Esophagus squamous epithelium (tissue), 4 donors: ENCODE data around the gene HAS3.

Experiments
- POLR2A ChIP-seq, 4 donors: fragments of 450-650 bp; IDR thresholded peaks; one replicate each; pipeline ENCODE4 v1.6.1; 2017; ENCODE audit warnings: antibody characterized with exemption in 4 of 4, mild to moderate bottlenecking in 4 of 4, moderate library complexity in 3 of 4
- TF ChIP-seq, protein P1 (sequence below), 6 experiments: fragments of 450-650 bp in 4 of 6; fragments of 200-600 bp in 2 of 6; sonication (generic) in 2 of 6; IDR thresholded peaks; one replicate each; pipeline ENCODE4 v1.5.1; 2016 to 2019; ENCODE audit warnings: antibody characterized with exemption in 6 of 6, mild to moderate bottlenecking in 4 of 6, moderate library complexity in 4 of 6

DNA sequence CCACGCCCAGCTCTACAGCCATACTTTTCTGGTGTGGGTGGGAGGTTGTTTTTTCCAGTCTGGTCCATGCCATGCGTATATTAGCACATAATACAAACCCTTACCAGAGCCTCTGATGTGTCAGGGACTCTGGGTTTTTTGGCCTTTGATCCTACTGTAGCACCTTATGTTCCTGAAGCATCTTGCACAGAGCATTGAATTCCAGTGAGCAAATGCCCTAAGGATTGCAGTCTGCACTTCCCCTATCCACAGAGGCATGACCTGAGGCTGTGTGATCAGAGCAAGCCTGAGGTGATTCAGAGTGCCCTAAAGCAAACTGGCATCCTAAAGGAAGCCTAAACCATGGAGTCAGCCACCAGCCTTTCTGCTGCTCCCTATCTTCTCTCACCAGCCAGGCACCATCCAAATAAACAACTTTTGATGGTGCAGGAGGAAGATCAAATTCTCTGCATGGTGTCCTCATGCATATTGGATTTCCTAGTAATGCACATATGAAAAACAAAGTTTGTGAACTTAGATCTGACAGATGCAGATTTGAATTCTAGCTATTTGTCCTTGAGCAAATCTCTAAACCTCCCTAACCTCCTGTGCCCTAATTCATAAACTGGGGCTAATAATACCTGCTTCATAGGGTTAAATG, 41.2 kb upstream of the HAS3 start:
- TF ChIP-seq, protein P1, sequence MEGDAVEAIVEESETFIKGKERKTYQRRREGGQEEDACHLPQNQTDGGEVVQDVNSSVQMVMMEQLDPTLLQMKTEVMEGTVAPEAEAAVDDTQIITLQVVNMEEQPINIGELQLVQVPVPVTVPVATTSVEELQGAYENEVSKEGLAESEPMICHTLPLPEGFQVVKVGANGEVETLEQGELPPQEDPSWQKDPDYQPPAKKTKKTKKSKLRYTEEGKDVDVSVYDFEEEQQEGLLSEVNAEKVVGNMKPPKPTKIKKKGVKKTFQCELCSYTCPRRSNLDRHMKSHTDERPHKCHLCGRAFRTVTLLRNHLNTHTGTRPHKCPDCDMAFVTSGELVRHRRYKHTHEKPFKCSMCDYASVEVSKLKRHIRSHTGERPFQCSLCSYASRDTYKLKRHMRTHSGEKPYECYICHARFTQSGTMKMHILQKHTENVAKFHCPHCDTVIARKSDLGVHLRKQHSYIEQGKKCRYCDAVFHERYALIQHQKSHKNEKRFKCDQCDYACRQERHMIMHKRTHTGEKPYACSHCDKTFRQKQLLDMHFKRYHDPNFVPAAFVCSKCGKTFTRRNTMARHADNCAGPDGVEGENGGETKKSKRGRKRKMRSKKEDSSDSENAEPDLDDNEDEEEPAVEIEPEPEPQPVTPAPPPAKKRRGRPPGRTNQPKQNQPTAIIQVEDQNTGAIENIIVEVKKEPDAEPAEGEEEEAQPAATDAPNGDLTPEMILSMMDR (IDR thresholded peaks at IDR 0.05) = no peak
- no peak for TF ChIP-seq POLR2A (IDR thresholded peaks at IDR 0.05)
